KOPT-K1 (cell line): ENCODE measurements around the gene MAOA.
"Not testable (repeated sequence)": the region's sequence is repeated elsewhere in the genome, so short reads cannot be mapped to it uniquely, and the experiment has no call there.

ENCODE experiments used
- H3K27ac ChIP-seq: fragments of 200-600 bp; sonication (generic); 2 replicates; pipeline ENCODE4 v1.5.1; 2016; ENCODE audit warnings: antibody characterized with exemption, mild to moderate bottlenecking, low read depth, low read length; ENCODE audit not compliant: poor library complexity, severe bottlenecking
- H3K36me3 ChIP-seq: fragments of 200-600 bp; sonication (generic); 2 replicates; pipeline ENCODE4 v1.5.1; 2017; ENCODE audit warnings: antibody characterized with exemption, mild to moderate bottlenecking, low read length, moderate library complexity; ENCODE audit not compliant: insufficient read depth
- H3K9me3 ChIP-seq: fragments of 200-600 bp; sonication (generic); 2 replicates; pipeline ENCODE4 v1.5.1; 2017; ENCODE audit warnings: antibody characterized with exemption, low read length, mild to moderate bottlenecking; ENCODE audit not compliant: insufficient read depth, poor library complexity, severe bottlenecking

The MAOA gene

GRCh38 chrX:43718546-43718945 is 62.4 kb downstream of the MAOA start:
- Histone ChIP-seq H3K27ac (no peak overlapping the region), H3K36me3 (no peaks in the 10 kb centered on the region), H3K9me3 (no peaks in the 10 kb centered on the region)

- no peaks in the 10 kb centered on the region for H3K9me3 ChIP-seq
- H3K36me3 ChIP-seq, result no peaks in the 10 kb centered on the region
Measured at GRCh38 chrX:43718956-43719355, 62.9 kb downstream of the MAOA start.

GRCh38 chrX:43720082-43720481 is 64.0 kb downstream of the MAOA start:
- Histone ChIP-seq H3K36me3 (no peaks in the 10 kb centered on the region), H3K9me3 (no peaks in the 10 kb centered on the region), H3K27ac (no peak overlapping the region)

More at GRCh38 chrX:43718956-43719355, 62.9 kb downstream of the MAOA start:
- H3K27ac ChIP-seq, result no peak overlapping the region

- Histone ChIP-seq H3K36me3 (no peaks in the 10 kb centered on the region), H3K9me3 (no peaks in the 10 kb centered on the region), H3K27ac (no peak overlapping the region)
Measured at GRCh38 chrX:43720961-43721360, 64.9 kb downstream of the MAOA start.

- not testable (repeated sequence) for H3K9me3 ChIP-seq, H3K27ac ChIP-seq, H3K36me3 ChIP-seq
Measured at GRCh38 chrX:43725227-43725626, 69.1 kb downstream of the MAOA start.

- H3K36me3 ChIP-seq, H3K9me3 ChIP-seq, H3K27ac ChIP-seq: not testable (repeated sequence)
Measured at GRCh38 chrX:43727254-43727653, 71.2 kb downstream of the MAOA start.

GRCh38 chrX:43728002-43728401 is 71.9 kb downstream of the MAOA start:
- no peak overlapping the region for H3K27ac ChIP-seq
- no peaks in the 10 kb centered on the region for H3K9me3 ChIP-seq
- no peaks in the 10 kb centered on the region for H3K36me3 ChIP-seq

GRCh38 chrX:43728966-43729365 is 72.9 kb downstream of the MAOA start:
- H3K36me3 ChIP-seq, result no peaks in the 10 kb centered on the region
- no peaks in the 10 kb centered on the region for H3K9me3 ChIP-seq
- no peak overlapping the region for H3K27ac ChIP-seq

GRCh38 chrX:43731086-43731485 is 75.0 kb downstream of the MAOA start:
- no peak overlapping the region for H3K27ac ChIP-seq
- H3K36me3 ChIP-seq, result no peaks in the 10 kb centered on the region
- H3K9me3 ChIP-seq, result no peaks in the 10 kb centered on the region

GRCh38 chrX:43733699-43734098 is 77.6 kb downstream of the MAOA start:
- Histone ChIP-seq H3K9me3 (no peaks in the 10 kb centered on the region), H3K27ac (no peak overlapping the region), H3K36me3 (no peaks in the 10 kb centered on the region)

- Histone ChIP-seq H3K27ac (no peak overlapping the region), H3K9me3 (no peaks in the 10 kb centered on the region), H3K36me3 (no peaks in the 10 kb centered on the region)
Measured at GRCh38 chrX:43734444-43734843, 78.3 kb downstream of the MAOA start.

- Histone ChIP-seq H3K27ac (no peak overlapping the region), H3K9me3 (no peaks in the 10 kb centered on the region), H3K36me3 (no peaks in the 10 kb centered on the region)
Measured at GRCh38 chrX:43735534-43735933, 79.4 kb downstream of the MAOA start.

GRCh38 chrX:43735957-43736356 is 79.9 kb downstream of the MAOA start:
- H3K9me3 ChIP-seq, result no peaks in the 10 kb centered on the region
- H3K36me3 ChIP-seq, result no peaks in the 10 kb centered on the region
- H3K27ac ChIP-seq, result no peak overlapping the region

- no peak overlapping the region for H3K27ac ChIP-seq
- H3K36me3 ChIP-seq, result no peaks in the 10 kb centered on the region
- H3K9me3 ChIP-seq, result no peaks in the 10 kb centered on the region
Measured at GRCh38 chrX:43741843-43742573, 85.9 kb downstream of the MAOA start.

GRCh38 chrX:43743100-43743822 is 87.2 kb downstream of the MAOA start:
- H3K27ac ChIP-seq, result no peak overlapping the region
- H3K36me3 ChIP-seq, result no peaks in the 10 kb centered on the region

GRCh38 chrX:43744284-43744683 is 88.2 kb downstream of the MAOA start:
- Histone ChIP-seq H3K27ac (no peak overlapping the region), H3K9me3 (no peaks in the 10 kb centered on the region), H3K36me3 (no peaks in the 10 kb centered on the region)

More at GRCh38 chrX:43743100-43743822, 87.2 kb downstream of the MAOA start:
- no peaks in the 10 kb centered on the region for H3K9me3 ChIP-seq
